ENCODE measurements around the gene LETM1. TPM values are rescaled to one million over a fixed set of nuclear protein-coding genes. Genes with fewer than 3 reads are reported as not detected.

Gene LETM1
- total and polyA plus RNA-seq, 2 experiments from 2014 or later, result 19.0 to 42.3 TPM

DNA sequence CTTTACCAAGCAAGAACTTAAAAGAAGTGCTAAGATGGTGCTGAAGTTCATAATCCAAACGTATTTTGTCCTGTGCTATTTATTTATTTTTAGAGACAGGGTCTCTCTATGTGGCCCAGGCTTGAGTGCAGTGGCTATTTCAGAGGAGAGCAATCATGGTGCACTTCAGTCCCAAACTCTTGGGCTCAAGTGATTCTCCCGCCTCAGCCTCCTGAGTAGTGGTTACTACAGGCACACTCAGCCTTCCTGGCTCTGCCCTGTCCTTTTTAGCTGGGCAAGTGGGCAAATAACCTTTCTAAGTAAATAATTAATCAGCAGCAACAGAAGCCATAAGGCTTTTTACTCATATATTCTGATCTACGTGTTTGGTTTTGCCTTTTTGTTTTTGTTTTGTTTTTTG, 17.8 kb upstream of the LETM1 start:
- Histone ChIP-seq H3K9me2 (ENCODE audit: insufficient read depth) (no peaks in the 10 kb centered on the region), H3K27me3 (replicated peaks; ENCODE audit: insufficient read depth) (no peaks in the 10 kb centered on the region), H3F3A (ENCODE audit: insufficient read depth) (peaks cover 25% of the 10 kb centered on the region), H4K20me1 (ENCODE audit: insufficient read depth) (0 out of 2 replicates have a peak, but pooled peaks cover 3% of the 10 kb centered on the region), H3K9ac (peak overlapping the region; percentile 91), H3K4me2 (ENCODE audit: unreplicated experiment) (peak overlapping the region; percentile 98), H3K4me1 (ENCODE audit: insufficient read depth) (peaks cover 36% of the 10 kb centered on the region), H3K79me2 (ENCODE audit: insufficient read depth) (peaks cover 66% of the 10 kb centered on the region), H2AFZ (no peak overlapping the region), H3K36me3 (ENCODE audit: low read depth) (no peaks in the 10 kb centered on the region), H3K4me3 (peak overlapping the region; percentile 85), H3K27ac (peak overlapping the region; percentile 79), H3K9me3 (ENCODE audit: low read depth) (no peaks in the 10 kb centered on the region)
- no peak for DNase-seq
- in situ Hi-C loops (cut with MboI), result no loop called here
- no peak for TF ChIP-seq EZH2 (IDR thresholded peaks at IDR 0.05; ENCODE audit: insufficient read depth, poor library complexity, severe bottlenecking)
- no peak for TF ChIP-seq EZH2phosphoT487 (IDR thresholded peaks at IDR 0.05; ENCODE audit: insufficient read depth, low read depth)
- WGBS, 2 experiments (ENCODE audit: low coverage in 1 of 2, low lambda C conversion rate in 2 of 2, missing lambda C conversion rate in 2 of 2), result 69 to 76% methylated on average over 3 of the region's 3 CpGs

DNA sequence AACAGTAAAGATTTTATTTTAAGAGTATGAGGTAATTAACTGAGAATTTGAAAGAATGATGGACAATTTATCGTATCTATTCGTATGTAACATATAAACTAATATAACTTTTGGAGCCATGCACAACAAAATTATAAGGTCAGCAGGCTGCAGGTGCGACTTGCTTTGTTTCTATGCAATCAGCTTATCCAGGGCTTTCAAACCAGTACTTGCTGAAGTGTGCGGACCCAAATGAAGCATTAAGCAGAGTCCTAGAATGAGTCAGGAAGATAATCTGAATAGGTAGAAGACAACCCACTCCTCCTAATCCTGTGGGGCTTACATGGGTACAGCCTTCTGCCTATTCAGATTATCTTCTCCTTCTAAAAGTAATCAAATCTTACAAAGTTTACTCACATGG, 17.3 kb upstream of the LETM1 start:
- Histone ChIP-seq H3F3A (ENCODE audit: insufficient read depth) (peaks cover 25% of the 10 kb centered on the region), H3K9ac (peak overlapping the region; percentile 91)
- TF ChIP-seq EZH2phosphoT487 (IDR thresholded peaks at IDR 0.05; ENCODE audit: insufficient read depth, low read depth) (no peak), EZH2 (IDR thresholded peaks at IDR 0.05; ENCODE audit: insufficient read depth, poor library complexity, severe bottlenecking) (no peak)

DNA sequence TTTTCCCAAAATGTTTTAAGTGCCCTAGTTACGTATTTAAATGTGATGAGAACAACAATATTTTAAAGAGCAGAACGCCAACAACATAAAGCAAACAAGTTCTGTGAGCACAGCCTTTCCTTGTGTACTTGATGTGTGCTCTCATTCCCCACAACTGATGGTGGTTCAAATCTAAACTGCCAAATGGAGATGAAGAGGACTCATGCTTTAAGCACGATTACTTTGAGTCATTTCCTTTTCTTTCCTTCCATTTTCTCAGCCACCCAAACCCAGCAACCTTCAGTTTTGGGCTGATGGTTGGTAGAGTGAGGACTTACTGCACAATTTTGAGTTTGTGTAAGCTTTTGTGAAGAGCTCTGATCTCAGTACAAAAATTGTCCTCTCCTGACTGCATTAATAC, 16.9 kb upstream of the LETM1 start:
- in situ Hi-C loops (cut with MboI), result no loop called here
- no peak for TF ChIP-seq EZH2phosphoT487 (IDR thresholded peaks at IDR 0.05; ENCODE audit: insufficient read depth, low read depth)
- no peak for TF ChIP-seq EZH2 (IDR thresholded peaks at IDR 0.05; ENCODE audit: insufficient read depth, poor library complexity, severe bottlenecking)
- Histone ChIP-seq H3K4me2 (ENCODE audit: unreplicated experiment) (peak overlapping the region; percentile 98), H3K79me2 (ENCODE audit: insufficient read depth) (peaks cover 58% of the 10 kb centered on the region), H3F3A (ENCODE audit: insufficient read depth) (peaks cover 25% of the 10 kb centered on the region), H3K9ac (peak overlapping the region; percentile 91), H4K20me1 (ENCODE audit: insufficient read depth) (no peaks in the 10 kb centered on the region), H2AFZ (peak overlapping the region; percentile 71), H3K4me1 (ENCODE audit: insufficient read depth) (peaks cover 29% of the 10 kb centered on the region), H3K27ac (peak overlapping the region; percentile 79), H3K27me3 (replicated peaks; ENCODE audit: insufficient read depth) (no peaks in the 10 kb centered on the region), H3K36me3 (ENCODE audit: low read depth) (no peaks in the 10 kb centered on the region), H3K9me2 (ENCODE audit: insufficient read depth) (no peaks in the 10 kb centered on the region), H3K9me3 (ENCODE audit: low read depth) (no peaks in the 10 kb centered on the region), H3K4me3 (peak overlapping the region; percentile 85)
- peak; percentile 87 for DNase-seq
- WGBS, 2 experiments (ENCODE audit: low coverage in 1 of 2, low lambda C conversion rate in 2 of 2, missing lambda C conversion rate in 2 of 2), result 2 to 4% methylated on average over 3 of the region's 3 CpGs

More for the DNA sequence above, 17.3 kb upstream of the LETM1 start:
- peaks cover 32% of the 10 kb centered on the region for H3K4me1 ChIP-seq (ENCODE audit: insufficient read depth)
- no peaks in the 10 kb centered on the region for H3K27me3 ChIP-seq (replicated peaks; ENCODE audit: insufficient read depth)
- peak overlapping the region; percentile 79 for H3K27ac ChIP-seq
- H3K9me2 ChIP-seq (ENCODE audit: insufficient read depth), result no peaks in the 10 kb centered on the region
- H3K4me3 ChIP-seq, result peak overlapping the region; percentile 85
- 84 to 86% methylated on average over 4 of the region's 4 CpGs for WGBS, 2 experiments (ENCODE audit: low coverage in 1 of 2, low lambda C conversion rate in 2 of 2, missing lambda C conversion rate in 2 of 2)
- H3K79me2 ChIP-seq (ENCODE audit: insufficient read depth), result peaks cover 61% of the 10 kb centered on the region
- no peak for DNase-seq
- no peaks in the 10 kb centered on the region for H4K20me1 ChIP-seq (ENCODE audit: insufficient read depth)
- H3K4me2 ChIP-seq (ENCODE audit: unreplicated experiment), result peak overlapping the region; percentile 98
- in situ Hi-C loops (cut with MboI), result no loop called here
- peak overlapping the region; percentile 71 for H2AFZ ChIP-seq
- no peaks in the 10 kb centered on the region for H3K9me3 ChIP-seq (ENCODE audit: low read depth)
- H3K36me3 ChIP-seq (ENCODE audit: low read depth), result no peaks in the 10 kb centered on the region

DNA sequence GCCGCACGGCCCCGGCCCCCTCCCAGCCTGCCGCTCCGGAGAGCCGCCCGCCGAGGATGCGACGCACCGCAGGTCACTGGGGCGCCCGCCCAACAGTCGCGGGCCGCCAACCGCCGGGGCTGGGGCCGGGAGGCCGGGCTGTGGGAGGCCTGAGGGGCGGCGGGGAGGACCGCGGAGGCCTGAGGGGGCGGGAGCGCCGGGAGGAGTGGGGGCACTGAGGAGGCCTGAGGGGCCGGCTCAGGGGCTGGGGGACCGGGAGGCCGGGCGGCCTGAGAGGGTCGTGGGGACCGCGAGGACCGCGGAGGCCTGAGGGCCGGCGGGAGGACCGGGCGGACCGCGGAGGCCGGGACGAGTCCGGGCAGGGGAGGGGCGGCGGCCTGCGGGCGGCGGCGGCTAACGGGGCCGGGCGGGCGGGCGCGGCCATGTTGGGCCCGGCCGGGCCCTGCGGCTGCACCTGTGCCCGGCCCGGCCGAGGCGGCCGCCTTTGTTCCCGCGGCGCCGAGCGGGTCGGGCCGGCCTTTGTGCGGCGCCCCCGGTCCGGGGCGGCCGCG, 15.6 kb upstream of the LETM1 start:
- H3K9me3 ChIP-seq (ENCODE audit: low read depth), result no peaks in the 10 kb centered on the region
- H4K20me1 ChIP-seq (ENCODE audit: insufficient read depth), result no peaks in the 10 kb centered on the region
- peak overlapping the region; percentile 85 for H3K4me3 ChIP-seq
- peak; percentile 59 for DNase-seq
- H2AFZ ChIP-seq, result peak overlapping the region; percentile 81
- H3F3A ChIP-seq (ENCODE audit: insufficient read depth), result peaks cover 25% of the 10 kb centered on the region
- no peaks in the 10 kb centered on the region for H3K9me2 ChIP-seq (ENCODE audit: insufficient read depth)
- TF ChIP-seq EZH2 (IDR thresholded peaks at IDR 0.05; ENCODE audit: insufficient read depth, poor library complexity, severe bottlenecking), result no peak
- TF ChIP-seq EZH2phosphoT487 (IDR thresholded peaks at IDR 0.05; ENCODE audit: insufficient read depth, low read depth), result no peak
- H3K27ac ChIP-seq, result peak overlapping the region; percentile 79
- H3K27me3 ChIP-seq (replicated peaks; ENCODE audit: insufficient read depth), result no peaks in the 10 kb centered on the region
- H3K4me1 ChIP-seq (ENCODE audit: insufficient read depth), result peaks cover 25% of the 10 kb centered on the region
- peak overlapping the region; percentile 91 for H3K9ac ChIP-seq
- 0 to 3% methylated on average over 20 to 48 of the region's 79 CpGs for WGBS, 2 experiments (ENCODE audit: low coverage in 1 of 2, low lambda C conversion rate in 2 of 2, missing lambda C conversion rate in 2 of 2)
- no peaks in the 10 kb centered on the region for H3K36me3 ChIP-seq (ENCODE audit: low read depth)
- peaks cover 45% of the 10 kb centered on the region for H3K79me2 ChIP-seq (ENCODE audit: insufficient read depth)
- in situ Hi-C loops (cut with MboI), result no loop called here
- peak overlapping the region; percentile 98 for H3K4me2 ChIP-seq (ENCODE audit: unreplicated experiment)
